H1 (cell line): ENCODE data around the gene ACAP3.

Experiments used
- BRCA1 ChIP-seq: IDR thresholded peaks from 2 replicates; pipeline ENCODE4 v1.6.1; 2012; ENCODE audit warnings: low read depth, low read length, improper control_type of control experiment
- CBX5 ChIP-seq: fragments of 300-800, 300-1000 bp; sonication (generic); IDR thresholded peaks from 2 replicates; pipeline ENCODE4 v1.7.1; 2016; ENCODE audit warnings: antibody characterized with exemption, low read length, low read depth
- EP300 ChIP-seq, 2 experiments: IDR thresholded peaks; 1 replicate in 1 of 2; 2 replicates in 1 of 2; pipeline ENCODE4 v1.6.1; 2011 to 2012; ENCODE audit warnings: low read depth in 2 of 2, low read length in 2 of 2, mild to moderate bottlenecking in 2 of 2, borderline replicate concordance in 1 of 2, inconsistent platforms in 1 of 2, moderate library complexity in 1 of 2
- EZH2 ChIP-seq: fragments of 200-600 bp; sonication (generic); IDR thresholded peaks from 2 replicates; pipeline ENCODE4 v1.7.1; 2012; ENCODE audit warnings: low read depth, mild to moderate bottlenecking, moderate library complexity, low read length, inconsistent platforms; ENCODE audit not compliant: severe bottlenecking
- POLR2A ChIP-seq, 2 experiments: IDR thresholded peaks; 1 replicate in 1 of 2; 2 replicates in 1 of 2; pipeline ENCODE4 v1.6.1; 2011; ENCODE audit warnings: low read depth in 2 of 2, low read length in 2 of 2, mild to moderate bottlenecking in 2 of 2; ENCODE audit errors: control extremely low read depth in 1 of 2
- POLR2AphosphoS5 ChIP-seq: IDR thresholded peaks from 2 replicates; pipeline ENCODE4 v1.6.1; 2011; ENCODE audit warnings: low read depth, low read length
- SIRT6 ChIP-seq: IDR thresholded peaks from one replicate; pipeline ENCODE4 v1.7.1; 2012; ENCODE audit warnings: low read length, inconsistent platforms
- YY1 ChIP-seq: IDR thresholded peaks from 2 replicates; pipeline ENCODE4 v1.6.1; 2011; ENCODE audit warnings: low read depth, mild to moderate bottlenecking, low read length
- TF ChIP-seq, protein P1 (sequence below), 3 experiments: IDR thresholded peaks; 1 replicate in 2 of 3; 2 replicates in 1 of 3; pipeline versions ENCODE4 v1.5.1 to v1.6.1; 2011; ENCODE audit warnings: low read length in 3 of 3, mild to moderate bottlenecking in 3 of 3, inconsistent platforms in 2 of 3, low read depth in 1 of 3, moderate library complexity in 1 of 3; ENCODE audit not compliant: insufficient read depth in 1 of 3; ENCODE audit errors: control extremely low read depth in 1 of 3
- TF ChIP-seq, protein P2 (sequence below): IDR thresholded peaks from 2 replicates; pipeline ENCODE4 v1.6.1; 2011; ENCODE audit warnings: low read length, improper control_type of control experiment

DNA sequence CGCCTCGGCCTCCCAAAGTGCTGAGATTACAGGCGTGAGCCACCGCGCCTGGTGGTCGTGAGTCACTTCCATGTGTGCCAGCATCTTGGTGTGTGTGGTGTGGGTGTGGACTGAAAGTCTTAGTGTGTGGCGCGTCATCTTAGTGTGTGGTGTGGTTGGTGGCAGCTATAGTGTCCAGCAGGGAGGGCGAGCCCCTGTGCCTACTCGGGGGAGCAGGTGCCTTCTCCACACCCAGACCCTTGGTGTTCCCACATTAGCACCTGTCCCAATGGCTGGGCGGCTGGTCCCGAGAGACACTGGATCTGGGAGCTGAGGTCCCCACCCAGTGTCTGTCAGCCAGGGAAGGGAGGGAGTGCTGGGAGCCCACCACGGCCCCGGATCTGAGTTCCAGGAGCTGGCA is 24.7 kb downstream of the ACAP3 start:
- TF ChIP-seq POLR2AphosphoS5 (no peak), EP300 (IDR thresholded peaks at IDR 0.05; ENCODE audit: borderline replicate concordance in 1 of 2, low read depth in 2 of 2, low read length in 2 of 2) (no peak), SIRT6 (no peak), POLR2A (IDR thresholded peaks at IDR 0.05; ENCODE audit: control extremely low read depth in 1 of 2, low read depth in 2 of 2, low read length in 2 of 2) (no peak), EZH2 (no peak), CBX5 (no peak), YY1 (no peak), BRCA1 (no peak)
- TF ChIP-seq, protein P1, sequence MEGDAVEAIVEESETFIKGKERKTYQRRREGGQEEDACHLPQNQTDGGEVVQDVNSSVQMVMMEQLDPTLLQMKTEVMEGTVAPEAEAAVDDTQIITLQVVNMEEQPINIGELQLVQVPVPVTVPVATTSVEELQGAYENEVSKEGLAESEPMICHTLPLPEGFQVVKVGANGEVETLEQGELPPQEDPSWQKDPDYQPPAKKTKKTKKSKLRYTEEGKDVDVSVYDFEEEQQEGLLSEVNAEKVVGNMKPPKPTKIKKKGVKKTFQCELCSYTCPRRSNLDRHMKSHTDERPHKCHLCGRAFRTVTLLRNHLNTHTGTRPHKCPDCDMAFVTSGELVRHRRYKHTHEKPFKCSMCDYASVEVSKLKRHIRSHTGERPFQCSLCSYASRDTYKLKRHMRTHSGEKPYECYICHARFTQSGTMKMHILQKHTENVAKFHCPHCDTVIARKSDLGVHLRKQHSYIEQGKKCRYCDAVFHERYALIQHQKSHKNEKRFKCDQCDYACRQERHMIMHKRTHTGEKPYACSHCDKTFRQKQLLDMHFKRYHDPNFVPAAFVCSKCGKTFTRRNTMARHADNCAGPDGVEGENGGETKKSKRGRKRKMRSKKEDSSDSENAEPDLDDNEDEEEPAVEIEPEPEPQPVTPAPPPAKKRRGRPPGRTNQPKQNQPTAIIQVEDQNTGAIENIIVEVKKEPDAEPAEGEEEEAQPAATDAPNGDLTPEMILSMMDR (IDR thresholded peaks at IDR 0.05; ENCODE audit: control extremely low read depth in 1 of 3, insufficient read depth in 1 of 3, low read depth in 1 of 3, low read length in 3 of 3), result no peak
- TF ChIP-seq, protein P2, sequence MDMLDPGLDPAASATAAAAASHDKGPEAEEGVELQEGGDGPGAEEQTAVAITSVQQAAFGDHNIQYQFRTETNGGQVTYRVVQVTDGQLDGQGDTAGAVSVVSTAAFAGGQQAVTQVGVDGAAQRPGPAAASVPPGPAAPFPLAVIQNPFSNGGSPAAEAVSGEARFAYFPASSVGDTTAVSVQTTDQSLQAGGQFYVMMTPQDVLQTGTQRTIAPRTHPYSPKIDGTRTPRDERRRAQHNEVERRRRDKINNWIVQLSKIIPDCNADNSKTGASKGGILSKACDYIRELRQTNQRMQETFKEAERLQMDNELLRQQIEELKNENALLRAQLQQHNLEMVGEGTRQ, result no peak
